AG20443 (cell line): ENCODE data around the gene PERCC1.

ENCODE experiments used
- DNase-seq: peaks from one replicate; pipeline ENCODE4 v3.0.0; 2012; ENCODE audit warnings: low spot score, mixed read lengths

PERCC1 gene

GRCh38 chr16:1412847-1413246 is 18.0 kb upstream of the PERCC1 start:
- DNase-seq, result no peak

- peak; percentile 77 for DNase-seq
Observed at GRCh38 chr16:1413684-1414531, 17.0 kb upstream of the PERCC1 start.

GRCh38 chr16:1414532-1415260 is 16.2 kb upstream of the PERCC1 start, which contains the start of gene UNKL:
UNKL (minus strand) TSS chr16:1414704; CDS start chr16:1414691, 13 bp downstream.
- DNase-seq, result peak; percentile 96

GRCh38 chr16:1416521-1416941 is 14.3 kb upstream of the PERCC1 start:
- DNase-seq, result no peak

GRCh38 chr16:1420111-1420539 is 10.8 kb upstream of the PERCC1 start:
- no peak for DNase-seq

- no peak for DNase-seq
Observed at GRCh38 chr16:1422076-1422475, 8.8 kb upstream of the PERCC1 start.

- no peak for DNase-seq
Observed at GRCh38 chr16:1424028-1424427, 6.8 kb upstream of the PERCC1 start.

GRCh38 chr16:1425616-1426370 is 5.1 kb upstream of the PERCC1 start:
- no peak for DNase-seq

- no peak for DNase-seq
Observed at GRCh38 chr16:1426734-1427471, 4.0 kb upstream of the PERCC1 start.

GRCh38 chr16:1427473-1428461 is 3.1 kb upstream of the PERCC1 start:
- no peak for DNase-seq

- DNase-seq, result peak; percentile 79
Observed at GRCh38 chr16:1428511-1428910, 2.4 kb upstream of the PERCC1 start.

- DNase-seq, result no peak
Observed at GRCh38 chr16:1429012-1429411, 1.9 kb upstream of the PERCC1 start.

GRCh38 chr16:1429631-1430030 is 1.2 kb upstream of the PERCC1 start:
- no peak for DNase-seq

GRCh38 chr16:1430214-1430758 is 592 bp upstream of the PERCC1 start:
- DNase-seq, result no peak

- no peak for DNase-seq
Observed at GRCh38 chr16:1431497-1432270, 806 bp downstream of the PERCC1 start.

GRCh38 chr16:1432388-1433262 is 1.7 kb downstream of the PERCC1 start:
- DNase-seq, result no peak

GRCh38 chr16:1433263-1433560 is 2.3 kb downstream of the PERCC1 start:
- DNase-seq, result no peak

- no peak for DNase-seq
Observed at GRCh38 chr16:1433756-1434155, 2.9 kb downstream of the PERCC1 start.
